H1 (cell line): ENCODE measurements around the gene PRSS12. TPM values are rescaled to one million over a fixed set of nuclear protein-coding genes. Genes with fewer than 3 reads are reported as not detected.

Experiments
- NANOG ChIP-seq: IDR thresholded peaks from 2 replicates; pipeline ENCODE4 v1.6.1; 2011; ENCODE audit warnings: low read length, low read depth, mild to moderate bottlenecking, inconsistent platforms; ENCODE audit not compliant: insufficient read depth, poor library complexity, severe bottlenecking
- polyA plus RNA-seq, 7 experiments: library from polyadenylated mRNA; depleted of rRNA in 3 of 7; stranded (reverse) in 5 of 7; unstranded in 2 of 7; fragments of >200 nt in 5 of 7; fragments of 200-250 nt in 2 of 7; gene quantifications; 1 replicate in 5 of 7; 2 replicates in 1 of 7; 4 replicates in 1 of 7; pipeline versions ENCODE4 v1.2.1 to v1.2.3, GENCODE V29; 2011 to 2013; ENCODE audit warnings: missing spikeins in 2 of 7, mixed read lengths in 2 of 7
- total RNA-seq: library from RNA; stranded (reverse); fragmentation: NEBNext Ultra II Directional; extraction: Animal tissue kit (Norgen Biotek cat#: 25700); gene quantifications from 2 replicates; pipeline ENCODE4 v1.2.1, GENCODE V29; 2021

PRSS12 gene
- total and polyA plus RNA-seq, 2 of the 8 experiments (the other 6 are each of a cell fraction or from before 2014, with no cell fraction given) = 2.6 to 9.3 TPM

- no peak for TF ChIP-seq NANOG
- TF ChIP-seq, all 59 proteins: peak for 0
Measured at GRCh38 chr4:118367361-118367760, 14.6 kb upstream of the PRSS12 start (continued).
